GM19023 (cell line): Measurements from ENCODE around the gene C8A.

Experiments used
- ATAC-seq: cut with Tn5 transposase; IDR thresholded peaks from one replicate; pipeline ENCODE4 v1.9.1; 2021; ENCODE audit warnings: mild to moderate bottlenecking, moderate library complexity; ENCODE audit not compliant: unreplicated experiment

The C8A gene

DNA sequence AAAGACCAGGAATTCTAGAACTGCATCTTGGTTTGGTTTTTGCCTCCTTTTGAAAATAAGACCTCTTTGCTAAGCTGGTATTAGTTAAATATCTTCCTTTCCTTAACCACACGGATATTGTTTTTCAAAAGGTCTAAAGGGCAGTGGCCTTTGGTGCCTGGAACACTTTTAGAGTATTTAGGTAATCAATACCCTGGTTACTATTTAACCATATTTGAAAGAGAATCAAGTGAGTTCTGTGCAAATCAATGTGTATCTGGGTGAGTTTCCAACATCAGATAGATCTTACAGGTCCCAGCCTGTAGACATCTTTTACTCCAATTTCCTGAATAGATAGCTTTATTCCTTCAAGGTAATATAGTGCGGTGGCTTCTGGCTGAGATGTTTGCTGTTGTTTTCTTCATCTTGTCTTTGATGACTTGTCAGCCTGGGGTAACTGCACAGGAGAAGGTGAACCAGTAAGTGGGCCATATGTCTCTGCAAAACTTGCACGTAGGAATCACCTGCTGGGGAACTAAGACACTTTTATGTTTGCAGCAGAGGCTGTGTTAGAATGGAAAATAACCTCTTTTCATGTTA, at the start of gene C8A:
C8A (plus strand) TSS at position 277 of the 579 bp plus-strand sequence; CDS start at position 382, 105 bp downstream.
- ATAC-seq, result no peak

DNA sequence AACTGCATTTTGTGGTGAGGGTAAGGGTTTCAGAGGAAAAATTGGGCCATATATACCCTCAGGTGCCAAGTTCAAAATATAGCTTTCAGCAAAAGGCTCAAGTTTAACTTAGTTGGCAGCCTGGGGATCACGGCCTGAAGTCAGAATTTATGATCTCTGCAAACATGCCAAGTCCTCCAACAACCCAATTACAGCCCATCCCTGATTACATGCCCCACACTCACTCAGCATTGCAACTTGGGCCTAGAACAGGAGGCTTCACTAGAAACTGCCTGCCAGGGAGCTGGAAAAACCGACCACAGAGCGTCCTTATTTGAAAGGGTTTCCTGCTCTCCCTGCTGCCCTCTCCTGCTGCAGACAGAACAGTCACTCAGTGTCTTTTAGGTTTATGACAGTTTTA, 47.8 kb upstream of the C8A start:
- ATAC-seq, result no peak

DNA sequence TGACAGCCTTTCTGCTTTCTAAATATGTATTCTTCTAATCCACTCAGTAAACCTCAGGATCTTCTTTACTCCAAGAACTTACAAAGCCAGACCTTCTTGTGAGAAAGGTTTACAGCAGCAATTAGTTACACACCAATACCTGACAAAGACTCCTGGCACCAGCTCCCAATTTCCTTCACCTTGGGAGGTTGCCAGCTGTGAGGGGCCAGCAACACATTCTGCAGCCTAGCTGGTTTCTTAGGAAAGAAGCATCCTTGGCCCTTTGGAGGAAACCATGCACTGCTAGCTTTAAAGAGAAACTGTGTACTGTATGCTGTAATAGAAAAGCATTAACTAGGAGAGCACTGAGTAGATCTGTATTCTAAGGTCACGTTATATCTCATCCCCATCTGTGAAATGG, 46.2 kb upstream of the C8A start:
- ATAC-seq, result no peak

DNA sequence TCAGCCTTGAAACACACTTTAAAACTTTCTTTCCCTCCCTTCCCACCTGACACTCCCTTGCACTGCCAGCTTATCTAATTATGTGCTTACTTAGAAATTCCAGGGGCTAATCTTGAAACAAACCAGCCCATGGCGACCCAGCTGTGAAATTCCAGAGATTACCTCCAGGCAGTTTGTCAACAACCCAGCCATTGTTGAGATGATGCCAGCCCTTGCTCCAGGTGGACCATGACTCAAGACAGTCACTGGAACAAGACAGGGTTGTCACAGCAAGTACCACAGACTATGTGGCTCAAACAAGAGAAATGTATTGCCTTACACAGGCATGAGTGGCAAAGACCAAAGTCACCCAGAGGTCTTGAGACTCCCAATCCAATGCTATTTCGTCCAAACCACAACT, 43.3 kb upstream of the C8A start:
- ATAC-seq, result no peak

DNA sequence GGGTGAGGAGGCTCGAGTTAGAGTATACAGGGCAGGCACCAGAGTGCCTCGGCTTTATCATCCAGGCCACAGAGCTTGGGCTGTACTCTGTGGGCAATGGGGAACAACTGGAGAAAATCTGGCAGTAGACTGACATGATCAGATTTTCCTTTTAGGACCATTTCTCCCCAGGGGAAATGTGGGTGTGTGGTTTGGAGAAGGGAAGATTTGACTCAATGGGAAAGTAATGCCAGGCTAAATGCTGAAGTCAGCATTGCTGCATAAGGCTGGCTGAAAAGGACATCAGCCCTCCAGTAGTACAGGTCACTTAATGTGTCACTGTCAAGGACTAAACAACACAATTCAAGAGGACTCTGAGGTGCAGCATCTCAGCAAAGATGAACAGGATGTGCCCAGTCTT, 40.4 kb upstream of the C8A start:
- no peak for ATAC-seq

DNA sequence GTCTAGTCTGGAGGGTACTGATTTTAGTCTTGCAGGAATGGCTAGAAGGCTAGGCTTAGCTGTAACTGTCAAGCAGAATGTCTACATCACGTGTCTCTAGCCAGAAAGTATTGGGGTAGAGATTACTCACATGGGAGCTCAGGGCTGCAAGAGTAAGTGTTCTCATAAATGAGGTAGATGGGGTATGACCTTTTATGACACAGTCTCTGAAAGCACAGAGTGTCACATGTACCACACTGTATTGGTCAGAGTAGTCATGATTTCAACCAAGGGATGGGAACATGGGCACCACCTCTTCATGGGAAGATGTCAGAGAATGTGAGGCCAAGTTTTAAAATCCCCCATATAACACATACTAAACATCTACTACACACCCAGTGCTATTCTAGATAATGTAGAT, 38.3 kb upstream of the C8A start:
- no peak for ATAC-seq

DNA sequence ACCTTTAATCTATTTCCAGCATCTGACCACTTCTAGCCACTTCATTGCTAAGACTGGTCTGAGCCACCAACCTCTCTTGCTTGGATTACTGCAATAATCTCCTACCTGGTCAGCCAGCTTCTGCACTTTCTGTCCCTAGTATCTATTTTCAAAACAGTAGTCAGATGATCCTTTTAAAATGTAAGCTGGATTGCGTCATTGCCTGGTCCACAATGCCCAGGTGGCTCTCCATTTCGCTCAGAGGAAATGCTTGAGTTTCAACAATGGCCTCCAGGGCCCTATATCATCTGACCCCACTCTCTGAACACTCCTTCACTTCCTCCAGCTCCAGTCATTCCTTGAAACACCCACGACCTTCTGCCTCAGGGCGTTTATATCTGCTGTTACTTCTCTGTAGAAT, 37.7 kb upstream of the C8A start:
- peak; percentile 56 for ATAC-seq

DNA sequence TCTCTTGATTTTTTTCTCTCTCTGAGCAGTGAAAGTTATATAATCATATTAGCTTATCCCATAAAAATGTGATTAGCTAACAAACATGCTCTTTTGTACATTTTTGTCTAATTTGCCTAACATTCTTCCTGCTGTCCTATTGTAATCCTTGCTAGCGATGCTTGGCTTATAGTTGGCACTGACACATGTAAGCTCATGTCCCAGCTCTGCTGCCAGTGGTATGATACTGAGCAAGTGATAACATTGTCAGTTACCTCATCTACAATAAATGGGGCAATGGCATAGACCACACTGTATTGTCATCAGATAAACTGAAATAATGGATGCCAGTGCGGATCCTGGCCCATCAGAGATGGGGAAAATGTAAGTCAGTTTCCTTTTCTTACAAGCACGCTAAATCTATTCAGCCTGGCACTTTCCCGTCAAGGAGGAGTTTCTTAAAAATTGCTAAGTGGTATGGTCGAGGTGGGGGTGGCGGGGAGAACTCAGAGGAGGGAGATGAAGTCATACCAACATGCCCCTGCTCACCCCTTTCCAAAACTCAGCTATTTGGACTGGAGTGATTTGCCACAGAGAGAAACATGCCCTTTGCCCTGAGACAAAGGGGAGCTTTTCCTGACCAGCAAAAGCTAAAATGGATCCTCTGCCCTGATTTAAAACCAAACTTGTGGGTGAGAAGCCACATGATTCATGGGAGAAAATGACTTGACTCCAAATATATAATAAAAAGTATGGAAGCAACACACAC, 36.7 kb upstream of the C8A start:
- ATAC-seq, result no peak

DNA sequence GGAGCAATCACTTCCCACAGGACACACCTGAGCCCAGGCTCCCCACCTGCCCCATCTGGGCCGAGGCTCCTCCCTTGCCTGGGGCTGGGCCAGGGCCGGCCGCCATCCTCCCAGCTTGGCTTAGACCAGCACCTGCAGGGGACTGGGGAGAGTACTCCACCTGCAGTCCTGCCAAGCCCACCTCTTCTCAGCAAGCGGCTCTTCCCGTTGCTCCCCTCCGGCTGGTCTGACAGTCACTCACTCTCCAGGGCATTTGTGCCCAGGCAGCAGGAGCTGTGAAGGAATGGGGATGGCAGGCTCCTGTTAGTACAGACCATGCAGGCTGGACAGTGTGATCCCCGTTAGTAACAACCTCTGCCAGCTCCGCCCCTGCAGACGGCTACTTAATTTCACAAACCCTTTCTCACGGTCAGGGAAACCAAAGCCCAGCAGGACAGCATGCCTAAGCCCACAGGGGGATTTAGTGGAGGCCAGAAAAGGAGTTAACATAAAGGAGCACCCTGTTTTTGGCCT, 35.2 kb upstream of the C8A start, which contains the start of gene FYB2:
FYB2 (minus strand) TSS at position 18 of the 513 bp plus-strand sequence. CDS start 114 bp downstream, outside the sequence.
- no peak for ATAC-seq

DNA sequence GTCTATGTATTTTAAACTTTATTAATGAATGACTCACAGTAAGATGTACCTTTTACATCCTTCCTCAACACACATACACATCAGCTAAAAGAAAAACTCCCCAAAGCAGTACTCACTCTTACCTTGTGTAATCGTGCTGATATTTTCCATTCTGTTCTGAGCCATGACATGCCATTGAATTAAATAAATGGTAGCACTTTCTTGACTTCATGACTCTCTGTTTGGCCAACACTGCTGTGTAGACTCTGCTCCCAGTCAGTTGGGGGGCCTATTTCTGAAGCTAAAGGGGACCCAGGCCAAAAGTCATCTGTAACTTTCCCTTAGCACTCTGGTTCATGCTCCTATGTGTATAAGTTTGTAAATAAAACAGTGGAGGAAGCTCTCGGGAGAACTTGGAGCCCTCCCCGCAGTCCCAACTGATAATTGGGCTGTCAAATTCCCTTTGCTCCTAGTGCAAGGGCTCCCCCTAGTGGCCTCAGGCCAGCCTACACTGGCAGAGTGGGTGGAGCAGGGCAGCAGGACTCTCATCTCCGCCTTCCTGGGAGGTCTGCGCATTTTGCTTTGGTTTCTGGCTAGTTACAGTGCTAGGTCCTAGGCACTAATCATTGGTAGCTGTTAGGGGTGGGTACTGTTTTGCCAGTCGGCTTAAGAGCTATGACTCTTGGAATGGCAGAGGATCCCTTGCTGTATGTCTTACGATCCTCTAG, 33.7 kb upstream of the C8A start:
- peak; percentile 82 for ATAC-seq

DNA sequence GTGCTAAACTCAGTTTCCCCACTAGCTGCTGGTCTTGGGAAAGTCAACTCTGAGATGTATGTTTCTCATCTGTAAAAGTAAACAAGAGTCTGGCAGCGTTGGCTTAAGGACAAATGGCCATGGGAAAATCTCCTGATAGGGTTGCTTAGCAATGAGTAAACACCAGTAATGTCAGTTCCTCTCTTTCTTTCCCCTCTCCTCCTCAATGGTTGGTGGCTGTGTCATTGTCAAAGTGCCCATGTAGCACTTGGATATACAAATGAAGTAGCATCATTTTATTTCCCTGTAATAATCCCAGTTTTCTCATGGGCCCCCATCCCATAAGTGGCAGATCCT, 33.2 kb upstream of the C8A start:
- no peak for ATAC-seq

DNA sequence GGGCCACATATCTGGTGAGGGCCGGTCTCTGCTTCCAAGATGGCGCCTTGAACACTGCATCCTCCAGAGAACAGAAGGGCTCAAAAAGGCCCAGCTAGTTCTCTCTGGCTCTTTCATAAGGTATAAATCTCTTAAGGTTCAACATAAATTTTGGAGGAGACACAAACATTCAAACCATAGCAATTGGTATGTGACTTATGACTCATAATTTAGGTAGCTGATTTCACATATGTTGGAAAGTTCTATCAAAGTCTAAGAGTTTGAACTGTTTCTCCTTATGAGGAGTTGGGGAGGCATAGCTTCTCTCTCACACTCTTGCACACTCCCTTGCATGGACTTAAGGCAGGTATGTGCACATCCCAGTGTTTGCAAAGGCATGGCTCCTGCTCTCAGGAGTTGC, 30.3 kb upstream of the C8A start:
- ATAC-seq, result no peak

DNA sequence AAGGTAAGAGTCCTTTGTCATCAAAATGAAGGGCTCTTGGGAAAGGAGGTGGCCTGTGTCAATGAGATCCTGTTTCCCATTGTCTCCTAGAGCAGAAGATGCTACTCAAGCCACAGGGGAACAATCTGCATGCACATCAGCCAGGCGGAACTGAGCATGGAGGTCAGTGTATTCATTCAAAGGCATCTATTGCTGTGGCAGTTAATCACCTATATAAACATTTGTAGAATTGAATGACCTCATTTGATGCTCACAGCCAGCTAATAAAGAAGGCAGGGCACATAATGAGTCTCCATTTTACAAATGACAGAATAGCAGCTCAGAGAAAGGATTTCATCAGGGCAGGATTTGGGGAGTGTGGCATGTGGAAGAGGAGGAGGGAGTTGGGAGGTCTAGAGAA, 29.7 kb upstream of the C8A start:
- ATAC-seq, result no peak

DNA sequence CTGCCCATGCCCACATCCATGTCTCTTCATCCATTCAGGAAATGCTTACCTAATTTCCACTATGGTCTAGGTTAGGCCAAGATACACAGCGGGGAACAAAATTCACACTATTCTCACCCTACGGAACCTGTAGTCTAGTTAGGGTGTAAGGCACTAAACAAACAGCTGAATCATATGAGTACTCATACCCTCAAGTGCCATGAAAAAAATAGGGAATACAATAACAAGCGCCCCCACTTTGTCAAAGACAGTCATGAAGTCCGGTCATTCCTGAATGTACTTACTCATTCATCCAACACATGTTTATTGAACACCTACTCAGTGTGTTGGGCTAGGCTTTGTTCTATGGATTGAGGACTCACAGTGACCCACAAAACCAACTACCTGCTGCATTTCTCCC, 29.2 kb upstream of the C8A start:
- no peak for ATAC-seq

DNA sequence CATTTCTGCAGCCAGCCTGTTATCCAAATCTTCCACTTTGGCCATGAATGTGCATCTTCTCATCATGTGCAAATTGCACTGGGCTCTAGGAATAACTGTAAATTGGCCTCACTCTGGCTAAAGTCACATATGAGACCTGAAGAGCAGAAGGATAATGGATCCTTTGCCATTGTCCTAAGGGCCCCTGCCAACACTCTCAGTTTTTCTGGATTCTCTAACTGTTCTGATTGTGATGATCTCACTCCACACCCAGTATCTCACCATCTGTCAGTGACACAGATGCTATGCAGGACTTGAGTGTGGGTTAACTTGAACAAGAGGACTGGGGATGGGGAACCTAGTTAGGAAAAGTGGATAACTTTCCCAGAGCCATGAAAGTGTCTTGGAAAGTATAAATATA, 26.9 kb upstream of the C8A start:
- ATAC-seq, result no peak

DNA sequence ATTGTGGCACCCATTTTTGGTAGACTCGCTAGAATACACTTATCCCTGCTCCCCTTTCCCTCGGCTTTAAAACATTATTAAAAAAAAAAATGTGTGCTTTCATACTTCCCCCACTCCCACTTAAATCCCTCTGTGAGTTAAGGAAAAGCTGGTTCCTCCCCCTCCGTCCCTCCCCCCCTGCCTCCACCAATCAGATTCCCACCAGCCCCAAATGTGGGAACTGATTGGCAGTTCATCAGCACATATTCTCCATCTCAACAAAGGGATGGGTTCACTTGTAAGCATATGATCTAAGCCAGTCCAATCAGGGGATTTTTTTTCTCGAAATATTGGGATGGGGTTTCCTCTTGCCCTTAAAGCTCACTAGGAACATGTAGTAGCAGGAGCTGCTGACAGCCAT, 24.5 kb upstream of the C8A start:
- ATAC-seq, result no peak

DNA sequence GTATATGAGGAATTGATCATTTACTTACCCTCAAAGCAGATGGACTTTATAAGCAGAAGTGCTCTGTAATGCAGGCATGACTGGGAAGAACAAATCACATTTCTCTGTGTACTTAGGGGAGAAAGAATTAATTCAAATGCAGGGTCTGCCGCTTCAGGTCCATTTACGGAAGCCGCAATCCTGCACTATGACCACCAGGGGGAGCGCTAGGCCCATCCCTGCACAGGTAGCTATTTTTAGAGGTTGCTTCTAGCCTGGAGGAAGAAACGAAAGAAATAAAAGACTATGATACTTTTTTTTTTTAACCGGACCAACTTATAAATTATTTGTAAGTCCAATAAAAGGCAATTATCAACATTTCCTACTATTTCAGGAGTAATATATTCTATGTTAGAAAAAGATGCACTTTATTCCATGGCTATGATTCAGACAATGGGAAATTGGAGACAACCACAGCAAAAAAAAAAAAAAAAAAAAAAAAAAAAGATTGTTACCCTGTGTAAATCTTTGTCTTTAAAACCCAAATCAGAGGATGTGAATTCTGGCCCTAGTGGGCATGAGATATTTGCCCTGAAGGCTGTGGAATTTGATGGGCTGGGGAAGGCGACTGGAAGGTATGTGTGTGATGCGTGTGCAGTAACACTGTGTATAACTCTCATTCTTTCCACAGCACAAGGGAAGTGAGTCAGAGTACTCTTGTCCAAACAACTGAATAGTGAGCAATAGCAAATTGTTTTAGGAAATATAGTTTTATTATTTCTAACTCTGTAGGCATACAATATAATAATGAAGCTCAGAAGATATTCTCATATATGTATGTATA, 22.5 kb upstream of the C8A start:
- peak; percentile 70 for ATAC-seq

DNA sequence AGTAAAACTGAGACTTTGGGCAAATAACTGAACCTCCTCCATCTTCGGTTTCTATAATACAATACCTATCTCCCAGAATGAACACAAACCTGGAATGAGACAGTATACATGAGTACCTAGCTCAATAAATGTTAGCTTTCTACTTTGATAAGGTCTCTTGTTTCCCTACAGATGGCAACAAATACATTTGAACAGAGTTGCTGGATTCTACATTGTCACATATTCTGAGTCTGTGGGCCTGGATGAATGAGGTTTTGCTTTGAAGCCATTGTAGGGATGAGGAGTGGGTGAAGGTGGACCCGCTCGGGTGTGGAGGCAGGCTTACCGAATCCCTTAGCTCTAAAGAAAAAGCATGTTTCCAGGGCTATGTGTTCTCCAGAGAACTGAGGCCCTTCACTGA, 21.5 kb upstream of the C8A start:
- ATAC-seq, result no peak

DNA sequence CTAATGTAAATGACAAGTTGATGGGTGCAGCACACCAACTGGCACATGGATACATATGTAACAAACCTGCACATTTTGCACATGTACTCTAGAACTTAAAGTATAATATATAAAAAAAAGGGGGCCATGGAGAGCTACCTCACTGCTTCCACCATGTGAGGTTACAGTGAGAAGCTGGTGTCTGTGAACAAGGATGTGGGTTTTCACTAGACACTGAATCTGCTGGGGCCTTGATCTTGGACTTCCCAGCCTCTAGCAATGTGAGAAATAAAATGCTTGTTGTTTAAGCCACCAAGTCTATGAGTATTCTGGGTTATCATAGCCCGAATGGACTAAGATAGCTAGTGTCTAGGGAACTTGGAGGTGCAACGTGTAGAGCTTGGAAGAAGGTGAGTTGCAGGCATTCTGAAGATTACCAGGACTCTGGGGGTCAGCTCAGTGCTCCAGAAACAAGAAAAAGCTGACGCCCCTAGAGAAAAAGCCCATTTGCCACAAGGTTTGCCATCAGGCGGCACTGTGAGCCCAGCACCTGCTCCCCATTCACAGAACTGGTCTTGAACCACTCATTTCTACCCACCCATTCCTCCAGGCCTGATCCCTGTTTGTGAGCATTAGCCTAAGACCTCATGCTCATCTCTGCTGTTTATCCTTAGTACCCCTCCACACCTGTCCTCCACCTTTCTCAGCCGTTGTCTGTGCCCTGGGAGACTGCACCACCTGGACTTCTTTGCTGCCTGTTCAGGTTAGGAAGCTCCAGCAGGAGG, 20.3 kb upstream of the C8A start:
- ATAC-seq, result no peak

DNA sequence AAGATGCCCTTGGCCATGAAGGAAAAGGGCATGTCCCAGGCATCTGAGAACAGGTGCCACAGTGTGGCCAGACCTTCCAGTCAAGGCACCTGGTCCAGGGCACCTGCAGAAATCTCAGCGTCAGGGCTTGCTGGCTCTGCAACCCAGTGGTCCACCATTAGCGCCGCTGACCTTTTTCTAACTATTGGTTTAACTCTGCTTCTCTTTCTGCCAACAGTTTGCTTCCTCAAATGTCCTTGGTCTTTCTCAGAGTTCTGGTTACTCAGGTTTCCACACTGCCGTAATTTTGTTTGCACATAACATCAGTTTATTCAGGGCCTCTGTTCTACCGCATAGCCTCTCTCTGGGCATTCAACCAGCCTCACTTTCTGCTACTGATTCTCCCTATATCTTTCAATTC, 18.9 kb upstream of the C8A start:
- no peak for ATAC-seq
